ENCODE measurements around the gene MTREX.

GRCh38 chr5:55333017-55333416, 25.2 kb downstream of the MTREX start:
- TF ChIP-seq RAD21 (IDR thresholded peaks at IDR 0.05 in 1 of 2, conservative IDR thresholded peaks at IDR 0.05 in 1 of 2; ENCODE audit: low read depth in 2 of 2, low read length in 2 of 2) = no peak
- TF ChIP-seq KDM4A (IDR thresholded peaks at IDR 0.05; ENCODE audit: low read depth, low read length, severe bottlenecking) = no peak
- TF ChIP-seq CREB1 (IDR thresholded peaks at IDR 0.05) = no peak
- TF ChIP-seq POLR2A (IDR thresholded peaks at IDR 0.05; ENCODE audit: control extremely low read depth in 1 of 2, low read depth in 2 of 2, low read length in 2 of 2) = no peak
- TF ChIP-seq CEBPB (IDR thresholded peaks at IDR 0.05; ENCODE audit: low read depth, low read length) = no peak
- TF ChIP-seq BRCA1 (IDR thresholded peaks at IDR 0.05; ENCODE audit: low read depth, low read length) = no peak
- no peak for TF ChIP-seq CHD2 (IDR thresholded peaks at IDR 0.05; ENCODE audit: low read length)
